DOHH2 (cell line): Measurements from ENCODE around the gene SPAG16.

Experiments used
- H3F3A ChIP-seq: fragments of 200-600 bp; sonication (generic), shearing (Covaris generic); 2 replicates; pipeline ENCODE4 v1.6.0; 2016; ENCODE audit warnings: antibody characterized with exemption, mild to moderate bottlenecking; ENCODE audit not compliant: control insufficient read depth, insufficient read depth
- H3K27ac ChIP-seq: fragments of 200-600 bp; sonication (generic); 2 replicates; pipeline ENCODE4 v1.5.1; 2014; ENCODE audit warnings: low read depth, mild to moderate bottlenecking, low read length, moderate library complexity
- H3K27me3 ChIP-seq: fragments of 200-600 bp; sonication (generic); 2 replicates; pipeline ENCODE4 v1.6.1; 2014; ENCODE audit warnings: mild to moderate bottlenecking, low read length, mixed read lengths; ENCODE audit not compliant: control insufficient read depth
- H3K36me3 ChIP-seq: fragments of 200-600 bp; sonication (generic); 2 replicates; pipeline ENCODE4 v1.6.1; 2014; ENCODE audit warnings: mild to moderate bottlenecking, low read length, moderate library complexity, mixed read lengths; ENCODE audit not compliant: control insufficient read depth
- H3K4me1 ChIP-seq: fragments of 200-600 bp; sonication (generic); 2 replicates; pipeline ENCODE4 v1.6.1; 2014; ENCODE audit warnings: mild to moderate bottlenecking, low read length, mixed read lengths; ENCODE audit not compliant: control insufficient read depth
- H3K4me2 ChIP-seq: fragments of 200-600 bp; sonication (generic); 2 replicates; pipeline ENCODE4 v1.6.0; 2014; ENCODE audit warnings: mild to moderate bottlenecking, low read length, moderate library complexity
- H3K4me3 ChIP-seq: fragments of 200-600 bp; sonication (generic); 2 replicates; pipeline ENCODE4 v1.5.1; 2014; ENCODE audit warnings: mild to moderate bottlenecking, low read length, mixed read lengths
- H3K79me2 ChIP-seq: fragments of 200-600 bp; sonication (generic); 2 replicates; pipeline ENCODE4 v1.6.1; 2014; ENCODE audit warnings: mild to moderate bottlenecking, low read length, mixed read lengths; ENCODE audit not compliant: control insufficient read depth
- H3K9me2 ChIP-seq: fragments of 200-600 bp; sonication (generic); replicated peaks from 2 replicates; pipeline ENCODE4 v1.6.1; 2014; ENCODE audit warnings: mild to moderate bottlenecking, low read length, mixed read lengths; ENCODE audit not compliant: control insufficient read depth
- H3K9me3 ChIP-seq: fragments of 200-600 bp; sonication (generic); 2 replicates; pipeline ENCODE4 v1.6.1; 2014; ENCODE audit warnings: antibody characterized with exemption, low read length, mixed read lengths; ENCODE audit not compliant: control insufficient read depth, insufficient read depth
- H4K20me1 ChIP-seq: fragments of 200-600 bp; sonication (generic); 2 replicates; pipeline ENCODE4 v1.6.0; 2014; ENCODE audit warnings: low read depth, mild to moderate bottlenecking, antibody characterized with exemption, low read length, moderate library complexity; ENCODE audit not compliant: control insufficient read depth, insufficient read depth
- EZH2phosphoT487 ChIP-seq: fragments of 200-600 bp; sonication (generic); IDR thresholded peaks from 2 replicates; pipeline ENCODE4 v1.6.1; 2017; ENCODE audit warnings: borderline replicate concordance, mild to moderate bottlenecking, antibody characterized with exemption, low read length, moderate library complexity, mixed read lengths
- TF ChIP-seq, protein P1 (sequence below): fragments of 200-600 bp; sonication (generic); IDR thresholded peaks from one replicate; pipeline ENCODE4 v1.5.1; 2014; ENCODE audit warnings: antibody characterized with exemption, mild to moderate bottlenecking, low read depth, low read length; ENCODE audit not compliant: poor library complexity, severe bottlenecking

SPAG16 gene

GRCh38 chr2:213834746-213835145, 550.5 kb downstream of the SPAG16 start:
- Histone ChIP-seq H3K27ac (no peak overlapping the region), H3K4me2 (no peak overlapping the region), H3K9me2 (no peaks in the 10 kb centered on the region; the same call in 1 of the 2 replicates), H3K27me3 (no peaks in the 10 kb centered on the region), H3K79me2 (no peaks in the 10 kb centered on the region), H4K20me1 (no peaks in the 10 kb centered on the region), H3K4me3 (no peak overlapping the region), H3F3A (no peaks in the 10 kb centered on the region), H3K9me3 (no peaks in the 10 kb centered on the region), H3K4me1 (no peaks in the 10 kb centered on the region), H3K36me3 (no peaks in the 10 kb centered on the region)
- TF ChIP-seq, protein P1, sequence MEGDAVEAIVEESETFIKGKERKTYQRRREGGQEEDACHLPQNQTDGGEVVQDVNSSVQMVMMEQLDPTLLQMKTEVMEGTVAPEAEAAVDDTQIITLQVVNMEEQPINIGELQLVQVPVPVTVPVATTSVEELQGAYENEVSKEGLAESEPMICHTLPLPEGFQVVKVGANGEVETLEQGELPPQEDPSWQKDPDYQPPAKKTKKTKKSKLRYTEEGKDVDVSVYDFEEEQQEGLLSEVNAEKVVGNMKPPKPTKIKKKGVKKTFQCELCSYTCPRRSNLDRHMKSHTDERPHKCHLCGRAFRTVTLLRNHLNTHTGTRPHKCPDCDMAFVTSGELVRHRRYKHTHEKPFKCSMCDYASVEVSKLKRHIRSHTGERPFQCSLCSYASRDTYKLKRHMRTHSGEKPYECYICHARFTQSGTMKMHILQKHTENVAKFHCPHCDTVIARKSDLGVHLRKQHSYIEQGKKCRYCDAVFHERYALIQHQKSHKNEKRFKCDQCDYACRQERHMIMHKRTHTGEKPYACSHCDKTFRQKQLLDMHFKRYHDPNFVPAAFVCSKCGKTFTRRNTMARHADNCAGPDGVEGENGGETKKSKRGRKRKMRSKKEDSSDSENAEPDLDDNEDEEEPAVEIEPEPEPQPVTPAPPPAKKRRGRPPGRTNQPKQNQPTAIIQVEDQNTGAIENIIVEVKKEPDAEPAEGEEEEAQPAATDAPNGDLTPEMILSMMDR, result no peak
- no peak for TF ChIP-seq EZH2phosphoT487

DNA sequence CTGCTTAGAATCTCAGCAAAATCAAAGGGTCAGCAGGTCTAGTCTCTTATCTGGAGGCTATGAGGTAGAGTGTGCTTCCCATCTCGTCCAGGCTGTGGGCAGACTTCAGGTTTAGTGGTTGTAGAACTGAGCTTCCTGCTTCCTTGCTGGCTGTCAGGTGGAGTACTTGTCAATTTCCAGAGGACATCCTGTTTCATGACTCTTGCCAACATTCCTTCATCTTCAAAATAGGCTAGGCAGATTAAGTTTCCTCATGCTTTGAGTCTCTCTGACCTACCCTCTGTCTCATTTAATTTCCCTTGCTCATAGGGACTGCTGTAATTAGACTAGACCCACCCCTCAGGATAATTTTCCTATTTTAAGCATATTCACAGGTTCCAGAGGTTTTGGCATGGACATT, 562.6 kb downstream of the SPAG16 start:
- no peak overlapping the region for H3K4me3 ChIP-seq
- no peak overlapping the region for H3K27ac ChIP-seq
- TF ChIP-seq, protein P1, result no peak
- TF ChIP-seq EZH2phosphoT487, result no peak
- no peak overlapping the region for H3K4me2 ChIP-seq
- no peaks in the 10 kb centered on the region for H3K9me2 ChIP-seq
- no peaks in the 10 kb centered on the region for H3K79me2 ChIP-seq
- H4K20me1 ChIP-seq, result no peaks in the 10 kb centered on the region
- H3K9me3 ChIP-seq, result no peaks in the 10 kb centered on the region
- no peaks in the 10 kb centered on the region for H3K27me3 ChIP-seq
- no peaks in the 10 kb centered on the region for H3K36me3 ChIP-seq
- H3F3A ChIP-seq, result no peaks in the 10 kb centered on the region
- H3K4me1 ChIP-seq, result no peaks in the 10 kb centered on the region

GRCh38 chr2:213847316-213847715, 563.1 kb downstream of the SPAG16 start:
- Histone ChIP-seq H3K27ac (no peak overlapping the region), H3K79me2 (no peaks in the 10 kb centered on the region), H3F3A (no peaks in the 10 kb centered on the region), H3K4me2 (no peak overlapping the region), H3K9me3 (no peaks in the 10 kb centered on the region), H3K36me3 (no peaks in the 10 kb centered on the region), H4K20me1 (no peaks in the 10 kb centered on the region), H3K4me3 (no peak overlapping the region), H3K4me1 (no peaks in the 10 kb centered on the region), H3K9me2 (no peaks in the 10 kb centered on the region), H3K27me3 (no peaks in the 10 kb centered on the region)
- TF ChIP-seq, protein P1, result no peak
- no peak for TF ChIP-seq EZH2phosphoT487

DNA sequence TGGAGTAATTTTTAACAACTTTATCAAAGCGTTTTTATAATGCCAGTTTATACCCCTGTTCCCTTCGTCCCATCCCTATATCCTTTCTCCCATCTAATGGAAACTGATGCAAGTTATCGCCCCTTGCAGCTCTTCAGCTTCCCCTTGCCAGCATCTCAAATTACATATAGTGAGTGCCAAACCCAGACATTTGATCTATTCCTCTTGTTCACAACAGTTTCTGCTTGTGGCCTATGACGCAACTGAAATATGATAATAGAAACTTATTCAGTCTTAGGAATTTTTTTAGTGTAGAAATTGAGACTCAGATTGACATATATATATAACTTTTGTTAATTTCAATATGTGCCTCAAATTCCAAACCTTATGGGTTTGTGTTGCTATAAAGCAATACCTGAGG, 564.4 kb downstream of the SPAG16 start:
- Histone ChIP-seq H3K27me3 (no peaks in the 10 kb centered on the region), H3K36me3 (no peaks in the 10 kb centered on the region), H3K4me2 (no peak overlapping the region), H3K4me1 (no peaks in the 10 kb centered on the region), H3K9me3 (no peaks in the 10 kb centered on the region), H3K4me3 (no peak overlapping the region), H3K79me2 (no peaks in the 10 kb centered on the region), H4K20me1 (no peaks in the 10 kb centered on the region), H3F3A (no peaks in the 10 kb centered on the region), H3K27ac (no peak overlapping the region), H3K9me2 (no peaks in the 10 kb centered on the region)
- TF ChIP-seq EZH2phosphoT487, result no peak
- TF ChIP-seq, protein P1, result no peak
